AG04449 (cell line): ENCODE data around the gene CMIP.

Experiments used
- CTCF ChIA-PET: fragments of 350-600 bp; formaldehyde crosslinking; extraction: SDS; loops from one replicate; lab custom pipeline; 2021; ENCODE audit warnings: antibody characterized with exemption; lab: Yijun Ruan, JAX
- POLR2A ChIA-PET: fragments of 400-600, 350-600 bp; formaldehyde crosslinking; extraction: SDS; loops from one replicate; lab custom pipeline; 2020; ENCODE audit warnings: antibody characterized with exemption, inconsistent platforms; lab: Yijun Ruan, JAX
- DNase-seq: peaks from one replicate; pipeline ENCODE4 v3.0.0-alpha.2; 2010; ENCODE audit warnings: low read depth, low spot score
- H3K4me3 ChIP-seq: 2 replicates; pipeline ENCODE4 v1.5.1; 2011; ENCODE audit warnings: low read depth, mild to moderate bottlenecking, control low read depth, low read length
- CTCF ChIP-seq: IDR thresholded peaks from one replicate; pipeline ENCODE4 v1.5.1; 2011; ENCODE audit warnings: mild to moderate bottlenecking, moderate library complexity, low read length, control low read depth, inconsistent platforms; ENCODE audit not compliant: insufficient read depth; ENCODE audit errors: missing control alignments

The CMIP gene

DNA sequence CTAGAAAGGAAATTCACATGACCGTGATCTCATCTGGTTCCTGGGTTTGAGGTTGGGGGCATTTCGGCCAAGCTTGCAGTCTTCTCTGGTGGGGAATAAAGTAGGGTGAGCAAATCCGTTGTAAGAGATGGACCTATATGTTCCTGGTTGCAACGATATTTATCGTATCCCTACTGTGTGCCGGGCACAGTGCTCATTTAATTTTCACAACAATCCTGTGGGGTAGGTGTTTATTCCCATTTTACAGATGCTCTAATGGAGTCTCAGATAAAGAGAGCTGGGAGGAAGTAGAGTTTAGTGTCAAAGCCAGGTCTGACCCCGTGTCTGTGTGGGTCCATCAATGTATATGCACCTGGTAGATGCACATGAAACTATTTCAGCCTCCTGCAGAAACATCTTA, 9.4 kb downstream of the CMIP start:
- ChIA-PET CTCF (interaction anchor here (0.7 to 1.1 kb wide), 2 partner anchors 9 to 13 kb away, joined by 3 read pairs; no protein-coding TSS in a partner anchor), POLR2A (interaction anchor here (1.0 kb wide), 1 partner anchor 32 kb away, joined by 3 read pairs; no protein-coding TSS in a partner anchor)
- no peak overlapping the region for H3K4me3 ChIP-seq
- no peak for DNase-seq
- TF ChIP-seq CTCF = no peak

DNA sequence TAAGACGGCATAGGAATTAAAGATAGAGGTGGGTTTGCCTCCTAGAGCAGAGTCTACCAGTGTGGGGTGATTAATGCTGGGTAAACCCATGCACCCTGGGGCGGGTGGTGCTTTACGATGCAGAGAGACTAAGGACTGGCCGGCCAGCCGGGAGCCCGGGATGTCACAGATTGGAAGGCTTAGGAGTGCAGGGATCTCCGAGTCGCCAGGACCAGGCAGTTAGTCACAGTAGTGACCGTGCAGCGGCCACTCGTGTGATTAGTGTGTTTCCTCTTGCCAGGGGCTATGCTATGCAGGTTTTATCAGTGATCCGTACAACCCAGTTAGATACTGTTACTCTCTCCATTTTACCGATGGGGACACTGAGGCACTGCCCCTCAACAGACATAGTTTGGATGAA, 10.4 kb downstream of the CMIP start:
- DNase-seq = no peak
- TF ChIP-seq CTCF = no peak
- no peak overlapping the region for H3K4me3 ChIP-seq
- ChIA-PET POLR2A (no interaction called here), CTCF (no interaction called here)

GRCh38 chr16:81455720-81456494, 11.3 kb downstream of the CMIP start:
- CTCF ChIA-PET = no interaction called here
- TF ChIP-seq CTCF = no peak
- POLR2A ChIA-PET = interaction anchor here (1.1 kb wide), 1 partner anchor 37 kb away, joined by 3 read pairs; no protein-coding TSS in a partner anchor

DNA sequence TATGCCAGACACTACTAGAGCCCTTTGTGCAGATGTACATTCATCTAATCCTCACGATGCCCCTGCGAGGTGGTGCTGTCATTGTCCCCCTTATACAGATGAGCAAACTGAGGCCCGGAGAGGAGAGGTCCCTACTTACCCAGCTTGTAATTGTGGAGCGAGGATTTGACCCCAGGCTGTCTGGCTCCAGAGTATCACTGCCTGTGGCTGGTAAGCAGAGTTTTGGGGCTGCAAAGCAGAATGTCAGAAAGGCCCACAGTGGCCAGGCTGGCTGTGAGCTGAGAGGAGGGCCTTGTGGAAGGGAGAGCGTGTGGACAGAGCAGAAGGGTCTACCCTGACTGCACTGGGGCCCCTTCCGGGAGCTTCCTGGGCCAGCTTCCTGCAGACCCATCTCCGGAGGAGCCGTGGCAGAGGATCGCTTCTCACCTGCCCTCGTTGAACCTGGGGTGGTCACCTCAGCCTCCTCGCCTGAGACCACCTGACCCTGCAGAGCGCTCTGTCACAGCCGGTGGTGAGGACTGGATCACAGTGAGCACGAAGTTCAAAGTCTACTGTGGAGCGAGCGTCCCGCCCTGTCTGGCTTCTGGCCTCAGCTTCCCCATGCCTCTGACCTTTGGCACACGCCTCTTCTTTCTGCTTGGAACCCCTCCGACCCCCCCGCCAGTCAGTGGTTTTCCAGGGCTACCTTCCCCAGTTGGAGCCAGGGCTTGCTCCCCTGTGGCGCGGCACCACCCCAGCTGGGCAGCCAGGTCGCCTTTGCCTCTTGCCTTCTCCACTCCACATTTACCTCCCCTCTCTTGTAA, 12.1 kb downstream of the CMIP start:
- TF ChIP-seq CTCF = no peak
- no peak for DNase-seq
- no peak overlapping the region for H3K4me3 ChIP-seq
- ChIA-PET POLR2A (interaction anchor here (1.1 kb wide), 1 partner anchor 36 kb away, joined by 3 read pairs; no protein-coding TSS in a partner anchor), CTCF (interaction anchor here (1.6 kb wide), 1 partner anchor 28 kb away, joined by 4 read pairs; no protein-coding TSS in a partner anchor)

More at GRCh38 chr16:81455720-81456494, 11.3 kb downstream of the CMIP start:
- DNase-seq = no peak
- no peak overlapping the region for H3K4me3 ChIP-seq

DNA sequence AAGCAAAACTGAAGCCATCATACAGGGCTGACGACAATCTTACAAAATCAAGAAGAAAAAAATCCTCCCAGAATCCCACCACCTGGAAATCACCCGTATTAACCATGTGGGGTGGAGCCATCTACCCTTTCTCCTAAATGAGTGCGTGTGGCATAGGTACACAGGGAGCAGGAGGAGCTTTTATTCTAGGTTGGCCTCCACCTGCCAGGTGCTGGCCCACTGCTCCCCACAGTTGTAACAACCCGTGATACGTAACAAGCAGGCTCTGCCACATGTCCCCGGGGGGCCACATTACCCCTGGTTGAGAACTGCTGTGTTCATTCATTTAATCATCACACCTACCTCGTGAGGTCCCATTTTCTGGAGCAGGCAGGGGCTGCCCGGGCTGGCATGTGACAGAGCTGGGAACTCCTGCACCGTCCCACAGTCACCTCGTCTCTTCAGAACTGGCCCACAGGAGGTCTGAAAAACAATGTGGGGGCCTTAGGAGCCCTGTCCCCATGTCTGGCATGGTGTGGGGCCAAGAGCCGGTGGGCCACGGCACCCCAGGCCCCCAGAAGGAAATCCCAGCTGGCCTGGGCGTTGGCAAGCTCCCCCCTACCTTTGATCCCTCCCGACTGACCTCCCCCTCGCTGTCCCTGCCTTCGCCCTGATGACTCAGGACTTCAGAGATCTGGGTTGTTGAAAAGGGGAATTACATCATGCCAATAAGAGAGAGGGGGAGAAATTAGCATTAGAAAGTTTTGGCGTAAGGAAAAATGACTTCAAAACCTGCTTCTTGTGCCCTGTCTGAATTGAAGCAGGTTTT, 12.9 kb downstream of the CMIP start:
- TF ChIP-seq CTCF = no peak
- DNase-seq = no peak
- H3K4me3 ChIP-seq = no peak overlapping the region
- ChIA-PET CTCF (interaction anchor here (1.3 to 1.6 kb wide), 2 partner anchors 12 to 28 kb away, joined by 3 to 4 read pairs; no protein-coding TSS in a partner anchor), POLR2A (no interaction called here)
